Lower leg skin (tissue), 3 donors: ENCODE measurements around the gene CACNB4.

Source experiments
- CTCF ChIP-seq, 3 donors: fragments of 450-650 bp; IDR thresholded peaks; one replicate each; pipeline ENCODE4 v1.5.1; 2016; ENCODE audit warnings: antibody characterized with exemption in 3 of 3, mild to moderate bottlenecking in 3 of 3, moderate library complexity in 2 of 3
- POLR2A ChIP-seq, 2 donors: fragments of 450-650 bp; IDR thresholded peaks; one replicate each; pipeline ENCODE4 v1.6.1; 2016 to 2017; ENCODE audit warnings: antibody characterized with exemption in 2 of 2, mild to moderate bottlenecking in 1 of 2, moderate library complexity in 1 of 2

- TF ChIP-seq CTCF (IDR thresholded peaks at IDR 0.05), result no peak
- TF ChIP-seq POLR2A (IDR thresholded peaks at IDR 0.05), result no peak
These were observed 5.4 kb downstream of the CACNB4 start for GRCh38 chr2:152093464-152093863.
